ENCODE measurements around the gene LIPF.
A peak's percentile ranks its signal among the peaks of the same experiment; 100 is the strongest.

The LIPF gene

DNA sequence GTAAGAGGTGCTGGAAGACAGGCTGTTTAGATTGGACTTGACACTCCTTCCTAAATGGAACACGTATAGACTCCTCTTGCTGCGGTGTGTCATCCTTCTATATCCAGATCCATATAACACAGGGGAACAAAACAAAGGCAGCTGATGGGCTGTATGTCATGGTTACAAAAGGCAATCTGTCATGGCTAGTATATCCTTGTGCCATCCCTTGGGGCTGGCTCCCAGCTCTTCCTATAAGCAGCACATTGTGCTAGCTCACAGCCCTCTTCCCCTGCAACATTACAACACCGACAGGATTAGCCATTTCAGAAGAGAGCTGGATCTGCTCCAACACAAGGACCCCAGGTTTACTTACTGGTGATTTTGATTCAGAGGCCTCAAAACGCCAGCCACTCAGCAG is 57.1 kb downstream of the LIPF start:
- no peak overlapping the region for H3K4me3 ChIP-seq (ENCODE audit: low read depth, low read length)
- no peak for DNase-seq (ENCODE audit: low read depth)
- TF ChIP-seq, protein P1, sequence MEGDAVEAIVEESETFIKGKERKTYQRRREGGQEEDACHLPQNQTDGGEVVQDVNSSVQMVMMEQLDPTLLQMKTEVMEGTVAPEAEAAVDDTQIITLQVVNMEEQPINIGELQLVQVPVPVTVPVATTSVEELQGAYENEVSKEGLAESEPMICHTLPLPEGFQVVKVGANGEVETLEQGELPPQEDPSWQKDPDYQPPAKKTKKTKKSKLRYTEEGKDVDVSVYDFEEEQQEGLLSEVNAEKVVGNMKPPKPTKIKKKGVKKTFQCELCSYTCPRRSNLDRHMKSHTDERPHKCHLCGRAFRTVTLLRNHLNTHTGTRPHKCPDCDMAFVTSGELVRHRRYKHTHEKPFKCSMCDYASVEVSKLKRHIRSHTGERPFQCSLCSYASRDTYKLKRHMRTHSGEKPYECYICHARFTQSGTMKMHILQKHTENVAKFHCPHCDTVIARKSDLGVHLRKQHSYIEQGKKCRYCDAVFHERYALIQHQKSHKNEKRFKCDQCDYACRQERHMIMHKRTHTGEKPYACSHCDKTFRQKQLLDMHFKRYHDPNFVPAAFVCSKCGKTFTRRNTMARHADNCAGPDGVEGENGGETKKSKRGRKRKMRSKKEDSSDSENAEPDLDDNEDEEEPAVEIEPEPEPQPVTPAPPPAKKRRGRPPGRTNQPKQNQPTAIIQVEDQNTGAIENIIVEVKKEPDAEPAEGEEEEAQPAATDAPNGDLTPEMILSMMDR (IDR thresholded peaks at IDR 0.05; ENCODE audit: low read depth, low read length, missing control alignments), result no peak

DNA sequence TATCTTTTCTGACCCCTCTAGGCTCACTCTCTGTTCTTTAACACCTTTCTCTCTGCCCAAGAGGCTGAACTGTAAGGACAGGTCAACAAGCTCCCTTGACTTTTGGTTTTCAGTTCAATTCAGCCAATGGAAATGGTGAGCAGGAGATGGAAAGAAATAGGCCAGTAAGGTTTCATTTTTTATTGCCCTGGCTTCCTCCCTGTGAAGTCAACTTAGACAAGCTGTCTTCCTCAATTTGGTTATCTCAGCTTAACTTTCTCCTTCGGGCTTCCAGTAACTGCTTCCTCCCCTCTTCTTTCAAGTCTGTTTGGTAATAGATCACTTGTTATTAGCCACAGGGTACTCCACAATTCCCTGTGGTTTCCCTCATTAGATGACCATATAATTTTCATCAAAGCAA is 61.6 kb downstream of the LIPF start:
- H3K4me3 ChIP-seq (ENCODE audit: low read depth, low read length), result no peak overlapping the region
- TF ChIP-seq, protein P1 (IDR thresholded peaks at IDR 0.05; ENCODE audit: low read depth, low read length, missing control alignments), result no peak
- no peak for DNase-seq (ENCODE audit: low read depth)

DNA sequence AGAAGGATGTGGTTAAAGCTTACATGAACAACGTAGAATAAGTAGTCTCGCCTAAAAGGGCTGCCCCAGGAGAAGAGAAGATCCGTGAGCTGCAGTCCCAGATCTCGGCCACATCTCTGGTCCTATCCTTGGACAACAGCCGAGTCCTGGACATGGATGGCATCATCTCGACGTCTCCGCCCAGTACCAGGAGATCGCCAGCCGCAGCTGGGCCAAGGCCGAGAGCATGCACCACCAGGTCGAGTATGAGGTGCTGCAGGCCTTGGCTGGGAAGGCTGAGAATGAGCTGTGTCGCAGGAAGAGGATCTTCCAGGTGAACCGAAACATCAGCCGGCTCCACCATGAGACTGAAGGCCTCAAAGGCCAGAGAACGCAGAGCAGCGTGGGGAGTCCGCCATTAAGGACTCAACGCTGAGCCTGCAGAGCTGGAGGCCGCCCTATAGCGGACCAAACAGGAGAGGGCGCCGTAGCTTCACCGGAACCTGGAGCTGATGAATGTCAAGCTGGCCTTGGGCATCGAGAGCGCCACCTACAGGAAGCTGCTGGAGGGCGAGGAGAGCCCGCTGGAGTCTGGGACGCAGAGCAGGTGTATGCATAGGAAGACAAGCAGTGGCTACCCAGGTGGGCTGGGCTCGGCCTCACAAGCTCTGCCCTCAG is 64.0 kb downstream of the LIPF start:
- no peak for DNase-seq (ENCODE audit: low read depth)
- H3K4me3 ChIP-seq (ENCODE audit: low read depth, low read length), result no peak overlapping the region
- TF ChIP-seq, protein P1 (IDR thresholded peaks at IDR 0.05; ENCODE audit: low read depth, low read length, missing control alignments), result peak; percentile 52
